Stomach (tissue), 19 donors: Measurements from ENCODE around the gene PLSCR1. TPM values are rescaled to one million over a fixed set of nuclear protein-coding genes. Genes with fewer than 3 reads are reported as not detected.

Experiments
- DNase-seq, 2 donors: peaks; one replicate each; pipeline versions ENCODE4 v3.0.0 to v3.0.0-alpha.2; 2013 to 2019
- H3K27ac ChIP-seq, 5 donors: fragments of 200-600 bp in 4 of 5; sonication (generic) in 4 of 5; one replicate each; pipeline ENCODE4 v1.5.1; 2013 to 2019; ENCODE audit warnings: mild to moderate bottlenecking in 1 of 5, moderate library complexity in 1 of 5
- H3K27me3 ChIP-seq, 3 donors: fragments of 200-600 bp; sonication (generic); one replicate each; pipeline ENCODE4 v1.5.1; 2017 to 2019; ENCODE audit warnings: mixed run types in 1 of 3
- H3K36me3 ChIP-seq, 4 donors: fragments of 200-600 bp; sonication (generic); 1 replicate in 3 of 4; 2 replicates in 1 of 4; pipeline ENCODE4 v1.5.1; 2016 to 2019
- H3K4me1 ChIP-seq, 4 donors: fragments of 200-600 bp; sonication (generic); one replicate each; pipeline ENCODE4 v1.5.1; 2016 to 2019
- H3K4me3 ChIP-seq, 4 donors: fragments of 200-600 bp; sonication (generic) in 3 of 4; one replicate each; pipeline ENCODE4 v1.5.1; 2016 to 2019; ENCODE audit warnings: mild to moderate bottlenecking in 1 of 4
- H3K9me3 ChIP-seq, 4 donors: fragments of 200-600 bp; sonication (generic); one replicate each; pipeline ENCODE4 v1.5.1; 2016 to 2019
- EP300 ChIP-seq: sonication (generic); formaldehyde crosslinking; IDR thresholded peaks from one replicate; pipeline ENCODE4 v1.6.1; 2017; ENCODE audit warnings: antibody characterized with exemption
- POLR2A ChIP-seq, 4 donors: fragments of 450-650 bp; IDR thresholded peaks; one replicate each; pipeline ENCODE4 v1.6.1; 2016; ENCODE audit warnings: antibody characterized with exemption in 4 of 4, control low read depth in 2 of 4, mild to moderate bottlenecking in 1 of 4, moderate library complexity in 1 of 4
- POLR2AphosphoS5 ChIP-seq, 3 donors: sonication (generic); formaldehyde crosslinking; IDR thresholded peaks; one replicate each; pipeline ENCODE4 v1.6.1; 2016; ENCODE audit warnings: antibody characterized with exemption in 3 of 3
- WGBS, 5 donors: extraction: QIAGEN DNeasy Blood & Tissue Kit in 3 of 5; methylation state at CpG; one replicate each; pipeline versions ENCODE4 v1.1.5 to v1.1.7; 2013 to 2018; 5-methylcytosine and 5-hydroxymethylcytosine counted together
- intact Hi-C: fragments of 100-400 bp; cut with DNase I; formaldehyde crosslinking; loops from one replicate; pipeline ENCODE4 v1.15.1; 2023; ENCODE audit warnings: low total_unique reads
- long read RNA-seq, 10 donors: transcript quantifications; one replicate each; lab custom pipeline, GENCODE V29; 2026
- polyA plus RNA-seq, 3 donors: library from polyadenylated mRNA; stranded (reverse); fragments of 200-250 nt; gene quantifications; one replicate each; pipeline ENCODE4 v1.2.3, GENCODE V29; 2013
- total RNA-seq, 5 donors: library from RNA; depleted of rRNA; stranded (reverse); fragments of >200 nt; gene quantifications; one replicate each; pipeline versions ENCODE4 v1.1.0 to v1.2.3, GENCODE V29; 2014 to 2016
- TF ChIP-seq, protein P1 (sequence below), 7 experiments: fragments of 450-650 bp in 4 of 7; fragments of 200-600 bp in 3 of 7; sonication (generic) in 3 of 7; IDR thresholded peaks; one replicate each; pipeline ENCODE4 v1.5.1; 2016 to 2019; ENCODE audit warnings: antibody characterized with exemption in 7 of 7, control low read depth in 2 of 7, mild to moderate bottlenecking in 1 of 7
- donor health status: healthy with polysubstance abuse.
- donor health status: Bipolar disorder and iron deficiency.
- donor health status: healthy.

PLSCR1 gene
- total RNA-seq, result 100 to 1,000 TPM in 2 of 5 donors, 10 to 100 TPM in 3; 18.7 to 506 (median 90.3) TPM
- 10 to 100 TPM; 31.5 to 66.4 (median 48.4) TPM for polyA plus RNA-seq
- long read RNA-seq, donor 1, transcript PLSCR1-201 (9 exons, 2,233 nt), result major isoform, 7 of 20 reads
- long read RNA-seq, donor 1, partial matches to known transcripts, result 9 of 20 reads
- long read RNA-seq, donor 1, other reads (novel, unspliced or antisense), result 0 of 20 reads
- long read RNA-seq, donor 2, transcript PLSCR1-201 (9 exons, 2,233 nt), result major isoform, 8 of 20 reads
- long read RNA-seq, donor 2, partial matches to known transcripts, result 7 of 20 reads
- long read RNA-seq, donor 2, other reads (novel, unspliced or antisense), result 0 of 20 reads
- long read RNA-seq, donor 3, partial matches to known transcripts, result 0 of 6 reads
- long read RNA-seq, donor 3, other reads (novel, unspliced or antisense), result 0 of 6 reads
- long read RNA-seq, donor 4, result 0 reads
- long read RNA-seq, donor 5, transcript PLSCR1-201 (9 exons, 2,233 nt), result major isoform, 11 of 27 reads
- long read RNA-seq, donor 5, partial matches to known transcripts, result 6 of 27 reads
- long read RNA-seq, donor 5, other reads (novel, unspliced or antisense), result 0 of 27 reads
- long read RNA-seq, donor 6, result 0 reads
- long read RNA-seq, donor 7, transcript PLSCR1-201 (9 exons, 2,233 nt), result major isoform, 28 of 57 reads
- long read RNA-seq, donor 7, partial matches to known transcripts, result 22 of 57 reads
- long read RNA-seq, donor 7, other reads (novel, unspliced or antisense), result 0 of 57 reads
- long read RNA-seq, donor 8, transcript PLSCR1-201 (9 exons, 2,233 nt), result major isoform, 11 of 28 reads
- long read RNA-seq, donor 8, partial matches to known transcripts, result 15 of 28 reads
- long read RNA-seq, donor 8, other reads (novel, unspliced or antisense), result 0 of 28 reads
- long read RNA-seq, donor 9, transcript PLSCR1-201 (9 exons, 2,233 nt), result major isoform, 5 of 11 reads
- long read RNA-seq, donor 9, partial matches to known transcripts, result 5 of 11 reads
- long read RNA-seq, donor 9, other reads (novel, unspliced or antisense), result 0 of 11 reads
- long read RNA-seq, donor 10, transcript PLSCR1-201 (9 exons, 2,233 nt), result major isoform, 6 of 13 reads
- long read RNA-seq, donor 10, partial matches to known transcripts, result 5 of 13 reads
- long read RNA-seq, donor 10, other reads (novel, unspliced or antisense), result 0 of 13 reads

GRCh38 chr3:146544002-146544928 lies at the start of gene PLSCR1:
TSS of gene PLSCR1 (minus strand) at chr3:146544607. CDS start at chr3:146536552, 8,055 bp downstream.
- Histone ChIP-seq H3K27ac (peak within 1 kb of the TSS; percentile 88 to 99 (median 97)), H3K36me3 (peaks cover 0 to under 1% (median 0%) of the 10 kb centered on the region in 4 donors), H3K9me3 (no peaks in the 10 kb centered on the region), H3K27me3 (no peaks in the 10 kb centered on the region), H3K4me1 (peaks cover 10 to 49% (median 35%) of the 10 kb centered on the region in 4 donors), H3K4me3 (peak within 1 kb of the TSS; percentile 56 to 88 (median 73))
- WGBS, 5 donors, result 0 to 1% (median 0%) methylated on average over 38 to 51 of the region's 51 CpGs
- TF ChIP-seq POLR2A (IDR thresholded peaks at IDR 0.05) (peak in 2 of 4 donors; percentile 38 to 43), EP300 (peak; percentile 84), POLR2AphosphoS5 (IDR thresholded peaks at IDR 0.05) (peak; percentile 74 to 97 (median 96))
- TF ChIP-seq, protein P1, sequence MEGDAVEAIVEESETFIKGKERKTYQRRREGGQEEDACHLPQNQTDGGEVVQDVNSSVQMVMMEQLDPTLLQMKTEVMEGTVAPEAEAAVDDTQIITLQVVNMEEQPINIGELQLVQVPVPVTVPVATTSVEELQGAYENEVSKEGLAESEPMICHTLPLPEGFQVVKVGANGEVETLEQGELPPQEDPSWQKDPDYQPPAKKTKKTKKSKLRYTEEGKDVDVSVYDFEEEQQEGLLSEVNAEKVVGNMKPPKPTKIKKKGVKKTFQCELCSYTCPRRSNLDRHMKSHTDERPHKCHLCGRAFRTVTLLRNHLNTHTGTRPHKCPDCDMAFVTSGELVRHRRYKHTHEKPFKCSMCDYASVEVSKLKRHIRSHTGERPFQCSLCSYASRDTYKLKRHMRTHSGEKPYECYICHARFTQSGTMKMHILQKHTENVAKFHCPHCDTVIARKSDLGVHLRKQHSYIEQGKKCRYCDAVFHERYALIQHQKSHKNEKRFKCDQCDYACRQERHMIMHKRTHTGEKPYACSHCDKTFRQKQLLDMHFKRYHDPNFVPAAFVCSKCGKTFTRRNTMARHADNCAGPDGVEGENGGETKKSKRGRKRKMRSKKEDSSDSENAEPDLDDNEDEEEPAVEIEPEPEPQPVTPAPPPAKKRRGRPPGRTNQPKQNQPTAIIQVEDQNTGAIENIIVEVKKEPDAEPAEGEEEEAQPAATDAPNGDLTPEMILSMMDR (IDR thresholded peaks at IDR 0.05), result no peak
- peak; percentile 89 to 97 for DNase-seq
- intact Hi-C loops, result no loop called here

- Histone ChIP-seq H3K9me3 (no peaks in the 10 kb centered on the region), H3K27ac (no peak overlapping the region), H3K27me3 (no peaks in the 10 kb centered on the region), H3K4me1 (no peaks in the 10 kb centered on the region), H3K36me3 (no peaks in the 10 kb centered on the region), H3K4me3 (no peak overlapping the region)
- intact Hi-C loops, result loop anchor here (5.0 kb wide), 1 partner anchor 54 kb away; no protein-coding TSS in a partner anchor
- no peak for DNase-seq
- no peak for TF ChIP-seq POLR2A (IDR thresholded peaks at IDR 0.05)
- no peak for TF ChIP-seq POLR2AphosphoS5 (IDR thresholded peaks at IDR 0.05)
- WGBS, 5 donors, result 71 to 82% (median 74%) methylated on average over 3 of the region's 3 CpGs
Observed at GRCh38 chr3:146593776-146594175, 49.4 kb upstream of the PLSCR1 start.

DNA sequence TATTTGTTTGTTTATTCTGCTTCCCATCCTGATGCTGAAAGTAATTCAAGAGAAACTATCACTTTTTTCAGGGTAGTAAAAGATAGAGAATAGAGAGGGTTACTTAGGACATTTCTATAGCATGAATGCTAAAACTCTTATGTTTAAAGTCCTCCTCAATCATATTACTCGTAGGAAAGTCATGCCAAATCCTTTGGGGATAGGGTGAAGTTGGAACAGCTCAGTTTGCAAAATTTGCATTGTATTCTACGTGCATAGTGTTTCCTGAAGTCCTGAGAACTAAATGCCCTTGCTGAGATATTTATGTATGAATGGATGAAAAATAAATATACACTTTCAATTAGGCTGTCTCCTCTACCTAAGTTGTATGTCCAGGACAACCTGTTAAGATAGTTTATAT lies 46.1 kb upstream of the PLSCR1 start:
- intact Hi-C loops, result loop anchor here (5.0 kb wide), 1 partner anchor 57 kb away; no protein-coding TSS in a partner anchor
- Histone ChIP-seq H3K4me3 (no peak overlapping the region), H3K9me3 (no peaks in the 10 kb centered on the region), H3K4me1 (no peaks in the 10 kb centered on the region), H3K27me3 (no peaks in the 10 kb centered on the region), H3K27ac (no peak overlapping the region), H3K36me3 (no peaks in the 10 kb centered on the region)
- no peak for DNase-seq
- 40 to 54% (median 46%) methylated on average over 2 of the region's 2 CpGs for WGBS, 5 donors
- no peak for TF ChIP-seq POLR2A (IDR thresholded peaks at IDR 0.05)
- TF ChIP-seq, protein P1 (IDR thresholded peaks at IDR 0.05), result no peak

DNA sequence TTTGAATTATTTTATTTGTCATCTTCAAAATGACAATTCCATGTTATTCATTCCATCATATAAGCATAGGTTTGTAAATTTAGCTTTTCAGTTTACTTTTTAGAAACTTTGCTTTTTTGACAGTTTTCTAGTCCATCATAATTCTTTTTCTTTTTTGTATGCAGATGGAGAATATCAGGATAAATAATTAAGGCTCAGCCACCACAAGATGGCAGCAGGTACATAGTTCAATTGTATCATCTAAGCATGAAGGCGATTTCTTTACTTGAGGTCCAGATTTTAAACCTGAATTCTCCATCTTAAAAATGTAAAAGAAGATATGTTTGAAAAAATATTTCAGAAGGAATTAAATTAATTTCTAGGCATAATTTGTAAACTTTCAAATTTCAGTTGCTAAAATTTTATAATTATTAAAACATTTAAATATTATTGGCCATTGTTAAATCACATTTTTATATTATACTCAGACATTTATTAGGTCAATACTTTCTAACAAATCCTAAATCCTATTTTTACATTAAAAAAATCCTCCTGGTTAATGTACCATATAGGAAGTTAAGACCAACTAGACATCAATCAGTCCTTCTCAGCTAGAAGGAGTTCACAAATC lies 45.6 kb upstream of the PLSCR1 start:
- H3K4me3 ChIP-seq, result no peak overlapping the region
- TF ChIP-seq EP300 (no peak), POLR2A (IDR thresholded peaks at IDR 0.05) (no peak), POLR2AphosphoS5 (IDR thresholded peaks at IDR 0.05) (no peak)
- TF ChIP-seq, protein P1 (IDR thresholded peaks at IDR 0.05), result peak in 5 of 7 experiments; percentile 16 to 51 (median 42)
- H3K27me3 ChIP-seq, result no peaks in the 10 kb centered on the region
- H3K27ac ChIP-seq, result no peak overlapping the region
- no peaks in the 10 kb centered on the region for H3K9me3 ChIP-seq
- no peaks in the 10 kb centered on the region for H3K4me1 ChIP-seq
- 3 to 5% (median 4%) methylated on average over 1 of the region's 1 CpG for WGBS, 5 donors
- DNase-seq, result peak in 1 of 2 donors; percentile 80
- no peaks in the 10 kb centered on the region for H3K36me3 ChIP-seq
- intact Hi-C loops, result loop anchor here (5.0 kb wide), 1 partner anchor 57 kb away; no protein-coding TSS in a partner anchor
